ENCODE results near the gene UGT8.
A peak's percentile ranks its signal among the peaks of the same experiment; 100 is the strongest.
"Not testable (repeated sequence)": the region's sequence is repeated elsewhere in the genome, so short reads cannot be mapped to it uniquely, and the experiment has no call there.

UGT8 gene

DNA sequence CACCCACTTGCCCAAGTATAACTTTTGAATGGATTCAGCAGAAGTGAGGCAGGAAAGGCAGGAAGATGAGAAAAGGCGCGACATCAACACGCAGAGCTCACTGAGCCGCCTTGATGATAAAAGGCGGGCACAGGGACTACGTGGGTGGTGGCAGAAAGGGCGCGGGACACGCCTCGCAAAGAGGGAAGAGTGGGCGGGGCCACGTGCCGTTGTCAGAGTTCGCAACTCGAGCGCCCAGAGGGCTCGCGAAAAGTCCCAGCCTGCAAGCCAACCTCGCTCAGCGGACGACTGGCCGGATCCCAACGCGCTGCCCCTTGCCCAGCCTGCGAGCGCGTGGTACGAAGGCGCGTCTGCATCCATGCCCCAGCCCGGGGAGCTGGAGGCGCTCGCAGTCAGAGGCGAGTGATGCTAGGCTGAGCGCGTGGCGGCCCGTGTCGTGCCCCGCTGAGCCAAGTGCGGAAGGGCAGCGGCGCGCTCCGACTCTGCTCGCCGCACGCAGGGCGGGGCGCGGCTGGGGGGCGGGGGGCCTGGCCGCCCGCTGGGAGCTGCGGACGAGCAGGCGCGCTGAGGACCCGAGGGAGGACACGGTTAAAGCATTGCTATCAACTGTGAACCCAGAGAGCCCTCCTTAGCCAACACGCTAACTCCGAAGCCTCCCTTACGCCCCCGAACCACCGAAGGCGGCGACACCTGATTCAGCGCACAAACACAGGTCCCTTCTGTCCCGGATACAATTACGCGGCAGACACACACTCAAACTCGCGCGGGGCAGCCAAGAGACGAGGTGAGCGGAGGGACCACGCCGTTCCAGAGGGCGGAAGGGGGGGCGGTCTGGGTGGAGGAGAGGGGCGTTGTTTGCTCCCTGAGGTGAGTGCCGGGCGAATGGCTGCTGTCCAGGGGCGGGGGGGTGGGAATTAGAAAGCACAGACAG is at the start of gene UGT8:
Gene UGT8, plus strand, starts transcription at position 617 of the 931 bp plus-strand sequence. CDS start 24,074 bp downstream, outside the sequence.
- DNase-seq: peak; percentile 63

DNA sequence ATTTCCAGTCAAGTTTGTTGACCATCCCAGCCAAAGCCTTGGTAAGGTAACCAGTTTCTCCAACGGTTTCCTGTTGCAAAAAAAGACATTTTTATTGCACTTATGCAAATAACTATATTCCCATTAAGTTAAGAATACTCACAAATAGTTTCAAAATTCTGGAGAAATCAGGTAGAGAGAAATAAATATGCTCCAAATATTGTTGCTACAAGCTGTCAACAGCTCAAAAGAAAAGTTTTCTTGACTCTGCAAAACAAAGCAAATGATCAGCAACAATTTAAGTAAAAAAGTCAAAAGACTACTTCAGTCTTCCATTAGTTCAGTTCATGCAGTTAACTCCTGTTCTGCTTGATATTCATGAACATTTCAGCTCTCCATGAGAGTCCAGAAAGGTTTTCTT is 49.0 kb upstream of the UGT8 start:
- no peak for DNase-seq

DNA sequence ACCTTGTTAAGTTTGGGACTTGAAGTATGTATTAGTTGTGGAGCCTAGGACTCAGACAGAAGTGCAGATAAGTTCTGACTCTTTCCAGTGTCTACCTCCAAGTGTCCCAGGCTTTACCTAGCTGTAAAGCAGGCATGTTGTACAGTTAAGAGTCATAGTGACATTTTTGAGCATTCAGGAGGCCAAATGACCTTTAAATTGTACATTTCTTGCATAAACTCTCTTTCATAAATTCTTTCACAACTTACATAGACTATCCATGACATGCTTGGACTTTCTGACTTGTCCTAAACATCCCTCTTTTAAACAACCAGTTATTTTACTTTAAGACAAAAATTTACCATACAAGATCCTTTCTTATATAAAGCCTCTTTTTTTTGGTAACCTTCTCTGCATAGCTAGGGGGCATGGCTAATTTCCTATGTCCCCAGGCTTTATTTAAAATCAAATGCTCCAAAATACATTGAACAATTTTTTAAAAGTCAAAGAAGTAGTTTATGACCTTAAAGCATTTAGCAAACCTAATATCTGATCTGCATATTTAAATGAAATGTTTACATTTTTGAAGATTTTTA is 40.1 kb upstream of the UGT8 start:
- no peak for DNase-seq

DNA sequence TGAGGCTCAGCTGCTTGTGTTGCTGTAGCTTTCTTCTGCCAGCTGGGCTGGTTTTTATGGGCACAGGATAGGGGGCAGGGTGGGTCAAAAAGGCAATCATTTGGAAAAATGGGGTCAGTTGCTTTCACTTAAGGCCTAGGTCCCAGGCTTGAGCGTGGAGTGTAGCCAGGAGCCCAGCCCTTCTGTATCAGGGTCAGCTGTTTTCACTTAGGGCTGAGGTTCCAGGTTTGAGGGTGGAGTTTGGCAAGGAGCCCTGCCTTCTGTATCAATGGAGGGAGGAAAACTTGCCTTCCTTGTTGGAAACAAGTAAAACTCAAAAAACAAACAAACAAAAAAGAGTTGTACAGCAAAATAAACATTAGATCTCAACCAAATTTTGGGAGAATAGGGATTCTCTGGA is 37.0 kb upstream of the UGT8 start:
- DNase-seq: no peak

- DNase-seq: no peak
Measured at GRCh38 chr4:114562176-114562904, 36.3 kb upstream of the UGT8 start.

DNA sequence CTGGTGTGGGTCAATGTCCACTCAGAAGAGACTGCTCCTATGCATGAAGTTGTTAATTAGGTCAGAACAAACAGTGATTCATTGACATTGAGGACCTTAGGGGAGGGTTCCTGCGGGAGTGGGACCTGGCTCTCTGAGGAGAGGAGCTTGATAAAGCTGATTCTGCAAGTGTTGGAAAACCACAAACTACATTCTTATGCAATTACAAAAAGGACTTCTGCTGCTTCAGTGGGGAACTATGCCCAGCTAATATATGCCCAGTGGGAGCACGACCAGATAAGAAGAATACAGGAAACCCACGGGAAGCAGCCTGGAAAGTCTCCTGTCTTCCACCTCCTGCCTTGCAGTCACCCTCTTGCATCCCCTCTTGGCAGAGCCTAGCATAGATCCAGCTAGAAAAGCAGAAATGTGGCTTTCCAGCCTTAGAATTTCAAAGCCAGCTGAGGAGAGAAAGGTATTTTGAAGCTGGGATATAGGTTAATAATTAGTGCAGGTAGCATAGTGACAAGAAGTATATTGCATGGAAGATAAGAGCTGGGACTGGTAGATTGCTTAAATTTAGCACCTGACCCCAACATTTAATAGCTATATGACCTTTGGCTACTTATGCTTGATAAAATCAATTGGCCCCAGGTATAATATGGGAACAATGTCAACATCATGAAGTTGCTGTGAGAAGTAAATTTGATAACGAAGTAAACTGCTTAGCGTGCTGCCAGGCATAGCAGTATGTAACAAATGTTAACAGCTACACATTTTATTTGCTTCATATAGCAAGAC is 34.9 kb upstream of the UGT8 start:
- DNase-seq: no peak

DNA sequence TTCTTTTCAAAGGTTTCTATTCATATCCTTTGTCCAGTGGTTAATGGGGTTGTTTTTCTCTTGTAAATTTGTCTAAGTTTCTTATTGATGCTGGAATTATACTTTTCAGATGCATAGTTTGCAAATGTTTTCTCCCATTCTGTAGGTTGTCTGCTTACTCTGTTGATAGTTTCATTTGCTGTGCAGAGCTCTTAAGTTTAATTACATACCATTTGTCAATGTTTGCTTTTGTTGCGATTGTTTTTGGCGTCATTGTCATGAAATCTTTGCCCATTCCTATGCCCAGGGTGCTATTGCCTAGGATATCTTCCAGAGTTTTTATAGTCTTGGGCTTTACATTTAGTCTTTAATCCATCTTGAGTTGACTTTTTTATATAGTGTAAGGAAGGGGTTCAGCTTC is 21.2 kb upstream of the UGT8 start:
- DNase-seq: no peak

DNA sequence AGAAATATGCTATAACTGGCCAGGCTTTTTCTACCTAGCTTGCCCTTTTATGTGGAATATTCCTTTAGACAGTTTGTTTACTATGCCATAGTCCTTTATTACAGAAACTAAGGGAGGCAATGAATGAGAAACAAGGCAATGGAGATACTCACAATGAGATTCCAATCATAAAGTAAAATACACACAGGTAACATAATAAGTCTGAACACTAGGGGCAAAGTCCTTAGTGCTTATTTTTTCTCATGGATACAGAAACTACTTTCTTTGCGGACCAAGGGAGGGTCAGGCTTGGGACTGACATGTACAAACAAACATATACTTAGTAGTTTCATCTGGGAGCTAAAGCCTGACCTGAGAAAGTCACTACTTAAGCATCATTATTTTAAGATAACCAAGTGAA is 16.0 kb upstream of the UGT8 start:
- DNase-seq: no peak

DNA sequence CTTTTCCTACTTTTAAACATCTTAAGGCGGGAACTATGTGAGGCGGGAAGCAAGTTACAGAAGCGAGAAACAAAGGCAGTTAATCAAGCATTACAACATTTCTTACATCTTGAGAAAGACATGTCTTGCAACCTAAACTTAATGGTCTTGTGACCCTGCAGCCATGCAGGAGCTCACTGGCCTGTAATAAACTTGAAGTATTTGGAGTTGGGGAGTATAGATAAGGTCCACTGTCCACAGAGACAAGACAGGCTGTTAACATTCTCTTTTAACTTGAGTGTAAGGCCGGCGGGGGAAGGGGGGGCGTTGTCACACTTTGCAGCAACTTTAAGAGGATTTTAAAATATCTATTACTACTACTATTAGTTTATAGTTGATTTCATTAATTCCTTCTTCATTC is 10.3 kb upstream of the UGT8 start:
- no peak for DNase-seq

DNA sequence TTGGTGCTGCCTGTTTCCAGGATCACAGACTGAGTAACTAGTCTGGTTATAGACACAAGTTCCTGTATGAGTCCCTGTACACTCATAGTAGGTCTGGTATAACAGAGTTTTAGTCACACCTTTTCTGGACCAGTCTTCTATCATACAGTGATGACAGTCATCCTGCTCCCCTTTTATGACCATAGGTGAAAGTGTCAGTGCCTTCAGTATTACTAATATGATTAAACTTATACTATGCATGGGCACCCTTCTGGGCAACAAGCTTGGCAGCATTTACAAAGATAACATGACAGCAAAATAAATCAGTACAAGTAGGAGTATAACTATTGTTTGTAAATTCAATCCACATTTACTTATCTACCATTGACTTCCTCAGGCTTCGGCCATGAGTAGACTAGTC is 8.2 kb upstream of the UGT8 start:
- not testable (repeated sequence) for DNase-seq

DNA sequence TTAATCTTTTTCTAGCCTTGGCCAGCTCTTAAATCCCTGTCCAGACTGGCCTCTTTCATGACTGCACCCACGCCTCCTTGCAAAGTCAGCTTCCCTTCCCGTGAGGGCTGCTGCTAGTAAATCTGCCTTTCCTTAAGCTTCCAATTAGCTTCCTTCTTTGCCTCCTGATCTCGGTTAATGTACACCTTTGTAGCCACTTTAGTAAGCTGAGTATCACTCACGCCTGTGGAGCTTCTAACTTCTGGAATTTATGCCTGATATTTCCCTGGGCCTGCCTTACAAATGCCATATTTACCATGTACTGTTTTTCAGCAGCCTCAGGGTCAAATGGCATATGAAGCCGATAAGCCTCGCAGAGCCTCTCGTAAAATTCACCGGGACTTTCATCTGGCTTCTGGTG is 5.1 kb upstream of the UGT8 start:
- DNase-seq: no peak

DNA sequence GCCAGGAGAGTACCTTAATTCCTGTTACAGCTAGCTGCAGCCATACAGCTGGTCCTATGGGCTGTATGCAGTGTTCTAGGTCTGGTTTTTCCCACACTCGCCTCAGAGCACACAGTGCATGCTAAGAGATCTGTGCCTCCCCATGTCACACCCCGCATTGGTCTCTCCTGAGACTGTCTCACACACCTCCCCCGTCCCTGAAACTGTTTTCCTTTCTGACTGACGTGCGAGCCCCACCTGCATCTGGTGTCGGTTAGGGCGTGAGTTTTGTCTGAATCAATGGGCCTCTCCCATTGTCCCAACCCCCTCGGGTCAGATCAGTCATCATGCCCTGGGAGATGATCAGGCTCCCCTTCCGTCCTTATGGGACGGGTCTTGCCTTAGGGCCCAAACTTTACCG is 3.4 kb upstream of the UGT8 start:
- DNase-seq: no peak

DNA sequence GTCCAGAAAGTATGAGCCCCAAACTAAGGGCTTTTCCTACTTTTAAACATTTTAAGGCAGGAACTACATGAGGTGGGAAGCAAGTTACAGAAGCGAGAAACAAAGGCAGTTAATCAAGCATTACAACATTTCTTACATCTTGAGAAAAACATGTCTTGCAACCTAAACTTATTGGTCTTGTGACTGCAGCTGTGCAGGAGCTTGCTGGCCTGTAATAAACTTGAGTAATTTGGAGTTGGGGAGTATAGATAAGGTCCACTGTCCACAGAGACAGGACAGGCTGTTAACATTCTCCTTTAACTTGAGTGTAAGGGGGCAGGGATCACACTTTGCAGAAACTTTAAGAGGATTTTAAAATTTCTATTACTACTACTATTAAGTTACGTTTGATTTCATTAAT is 2.7 kb upstream of the UGT8 start:
- no peak for DNase-seq

DNA sequence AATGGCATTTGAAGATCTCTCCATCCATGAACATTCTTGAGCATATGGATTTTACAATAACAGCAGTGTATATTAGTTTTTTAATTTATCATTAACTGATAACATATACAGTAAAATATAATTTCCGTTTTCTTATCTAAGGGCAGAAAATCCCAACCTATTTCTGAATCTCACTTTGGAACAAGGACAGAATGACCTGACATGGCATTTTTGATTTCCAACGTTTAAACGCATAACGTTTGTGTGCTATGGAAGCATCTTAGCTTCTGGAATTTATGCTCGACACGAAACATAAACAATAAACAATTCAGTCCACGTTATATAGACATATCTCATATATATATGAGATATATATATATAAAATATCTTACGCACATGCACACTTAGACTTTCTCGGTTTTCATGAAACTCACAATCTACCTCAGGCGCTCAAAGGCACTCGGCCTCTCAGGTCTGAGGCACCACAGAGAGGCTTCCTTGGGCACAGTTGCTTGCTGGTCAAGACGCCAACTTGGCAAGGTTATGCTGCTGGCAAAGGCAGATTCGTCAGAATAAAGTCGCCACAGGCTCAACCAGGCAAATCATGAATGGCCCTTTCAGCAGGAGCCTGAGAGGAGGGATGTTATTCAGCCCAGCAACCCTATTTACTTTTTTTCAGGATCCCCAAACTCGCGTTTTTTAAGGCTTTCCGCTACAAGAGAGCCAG is 1.0 kb upstream of the UGT8 start:
- no peak for DNase-seq

DNA sequence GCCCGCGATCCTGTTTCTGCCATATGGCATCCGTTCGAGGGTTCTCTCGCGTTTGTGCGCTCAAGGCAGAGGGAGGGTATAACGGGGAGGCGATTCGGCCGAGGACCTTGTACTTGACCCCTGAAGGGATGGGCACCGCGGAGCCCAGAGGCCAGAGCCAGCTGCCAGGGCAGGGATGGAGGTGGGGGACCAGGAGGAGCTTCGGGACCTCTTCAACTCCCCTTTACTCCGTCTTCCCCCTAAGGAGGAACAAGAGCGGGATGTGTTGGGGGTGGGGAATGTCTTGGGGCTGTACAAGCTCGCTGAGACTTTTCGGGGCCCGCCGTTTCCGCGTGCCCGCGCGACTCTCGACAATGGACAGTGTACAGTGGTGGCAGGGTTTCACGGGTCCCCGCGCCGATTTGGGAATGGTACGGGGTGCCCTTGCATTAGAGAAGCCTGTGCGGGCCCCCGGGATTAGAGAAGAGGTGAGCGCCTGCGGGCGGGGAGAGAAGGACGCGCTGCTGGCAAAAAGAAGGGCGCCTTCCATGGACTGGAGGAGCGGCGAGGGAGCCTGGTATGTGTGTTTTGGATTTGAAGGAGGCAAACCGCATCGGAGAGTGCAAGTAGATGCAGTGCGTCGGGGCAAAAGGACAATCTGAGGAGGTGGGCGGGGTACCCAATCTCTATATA is 760 bp downstream of the UGT8 start:
- DNase-seq: no peak

DNA sequence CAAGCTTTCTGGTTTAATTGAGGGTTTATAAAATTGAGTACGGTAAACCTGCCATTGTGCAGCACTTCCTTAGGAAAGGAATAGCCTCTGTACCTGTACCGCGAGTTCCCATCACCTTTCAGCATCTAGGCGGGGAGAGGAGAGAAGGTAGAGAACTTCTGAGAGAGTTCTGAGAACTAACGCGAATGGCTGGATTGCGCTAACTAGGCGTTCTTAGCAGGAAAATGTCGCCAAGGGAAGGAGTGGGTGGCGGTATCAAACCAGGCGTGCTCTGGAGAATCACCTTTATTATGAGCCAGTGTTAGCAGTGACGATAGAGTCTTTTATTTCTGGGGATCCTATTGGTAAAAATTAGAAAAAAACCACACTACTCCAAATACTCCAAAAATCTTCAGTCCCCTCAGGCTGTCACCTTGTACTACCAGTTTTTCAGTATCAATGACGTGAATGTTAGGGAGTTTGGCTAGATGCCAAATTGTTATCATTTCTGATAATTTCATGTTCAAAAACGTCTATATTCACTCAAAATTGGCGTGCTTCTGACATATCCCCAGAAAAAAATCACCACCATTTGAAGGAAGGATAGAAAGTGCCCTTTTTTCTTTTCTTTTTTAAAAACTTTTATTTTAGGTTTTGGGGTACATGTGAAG is 1.4 kb downstream of the UGT8 start:
- no peak for DNase-seq

GRCh38 chr4:114600672-114601071 is 2.1 kb downstream of the UGT8 start:
- DNase-seq: no peak

DNA sequence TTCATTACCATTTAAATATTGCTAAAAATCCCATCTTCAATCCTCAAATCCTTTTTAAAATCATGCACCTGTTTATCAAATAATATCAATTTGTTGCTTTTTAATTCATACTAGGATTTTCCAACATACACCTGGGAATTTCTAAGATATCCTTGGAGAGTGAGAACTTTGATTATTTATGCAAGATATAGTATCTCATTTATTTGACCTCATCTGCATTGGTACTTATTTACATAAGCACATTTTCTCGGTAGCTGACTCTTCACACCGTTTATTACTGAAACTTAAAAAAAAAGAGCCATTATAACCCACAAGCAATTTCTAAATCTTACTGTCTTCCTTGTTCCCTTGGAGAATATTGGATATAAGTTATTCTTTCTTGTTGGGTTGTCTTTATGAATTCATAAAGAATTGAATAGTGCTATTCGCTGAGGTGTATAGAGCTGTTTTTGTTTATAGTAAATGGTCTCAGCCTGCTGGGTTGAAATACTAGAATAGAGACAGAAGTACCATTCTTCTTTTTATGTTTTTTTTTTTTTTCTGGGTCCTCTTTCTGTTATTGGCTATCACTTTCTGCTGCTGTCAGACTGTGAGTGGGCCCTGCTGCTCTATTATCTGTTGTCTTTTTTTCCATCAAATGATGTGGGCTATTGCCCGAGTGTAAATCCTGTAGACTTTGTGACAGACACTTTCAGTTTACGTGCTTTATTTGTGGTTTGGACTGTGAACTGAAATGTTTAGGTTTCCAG is 2.9 kb downstream of the UGT8 start:
- DNase-seq: no peak

DNA sequence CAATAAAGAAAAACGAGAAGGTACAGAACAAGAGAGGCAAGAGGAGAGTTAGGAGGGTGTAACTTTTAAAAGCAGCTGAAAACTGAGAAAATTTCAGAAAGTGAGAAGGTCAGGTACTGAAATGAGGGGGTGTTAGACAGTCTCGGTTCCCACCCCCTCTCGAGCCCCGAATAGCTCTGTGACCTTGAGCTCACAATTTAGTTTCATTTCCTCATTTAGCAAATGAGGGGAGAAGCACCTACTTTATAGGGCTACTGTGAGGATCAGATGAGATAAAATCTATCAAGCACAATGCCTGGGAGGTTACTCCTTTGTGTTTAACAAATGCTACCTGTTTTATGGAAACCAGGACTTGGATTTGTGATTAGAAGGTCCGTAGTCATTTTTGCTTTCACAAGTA is 4.9 kb downstream of the UGT8 start:
- DNase-seq: no peak

GRCh38 chr4:114606245-114606644 is 7.6 kb downstream of the UGT8 start:
- DNase-seq: no peak

DNA sequence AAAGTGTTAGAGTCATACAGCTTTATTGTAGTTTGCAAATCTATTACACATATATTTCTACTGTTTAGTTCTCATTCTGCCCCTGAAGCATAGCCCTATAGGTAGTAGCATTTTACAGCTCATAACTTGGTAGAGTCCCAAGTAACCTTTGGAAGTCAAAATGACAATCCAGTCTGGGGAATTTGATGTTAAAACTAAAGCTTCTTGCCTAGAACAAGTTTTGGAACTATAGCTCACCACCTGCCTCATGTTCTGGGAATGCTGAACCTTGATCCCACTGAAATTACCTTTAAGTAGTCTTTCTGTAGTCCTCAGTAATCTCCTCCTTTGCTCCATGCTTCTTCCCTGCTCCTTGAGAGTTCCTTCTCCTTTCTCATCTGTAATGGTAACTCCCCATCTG is 8.4 kb downstream of the UGT8 start:
- no peak for DNase-seq

Measured in NCI-H1092 (cell line).